GM10847 (cell line): Measurements from ENCODE around the gene EIF2S3.

Experiments used
- POLR2A ChIP-seq: IDR thresholded peaks from 2 replicates; pipeline ENCODE4 v1.6.1; 2011; ENCODE audit not compliant: insufficient read length; ENCODE audit errors: extremely low read depth

EIF2S3 gene

DNA sequence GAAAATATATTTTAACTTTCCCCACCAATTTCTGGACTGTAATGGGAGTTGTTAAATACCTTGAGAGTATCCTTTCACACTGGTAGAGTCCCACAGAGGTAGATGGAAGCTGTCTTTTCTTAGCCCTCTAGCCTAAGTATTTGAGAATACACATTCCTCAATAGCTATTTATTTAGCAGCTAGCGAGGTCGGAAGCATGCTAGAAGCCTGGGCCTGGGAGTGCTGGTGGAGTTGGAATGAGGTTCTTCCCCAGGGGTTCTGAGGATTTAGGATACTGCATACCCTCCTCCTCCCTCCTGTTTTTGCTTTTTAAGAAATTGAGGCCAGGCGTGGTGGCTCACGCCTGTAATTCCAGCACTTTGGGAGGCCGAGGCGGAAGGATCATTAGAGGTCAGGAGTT lies 26.8 kb upstream of the EIF2S3 start:
- TF ChIP-seq POLR2A, result no peak

DNA sequence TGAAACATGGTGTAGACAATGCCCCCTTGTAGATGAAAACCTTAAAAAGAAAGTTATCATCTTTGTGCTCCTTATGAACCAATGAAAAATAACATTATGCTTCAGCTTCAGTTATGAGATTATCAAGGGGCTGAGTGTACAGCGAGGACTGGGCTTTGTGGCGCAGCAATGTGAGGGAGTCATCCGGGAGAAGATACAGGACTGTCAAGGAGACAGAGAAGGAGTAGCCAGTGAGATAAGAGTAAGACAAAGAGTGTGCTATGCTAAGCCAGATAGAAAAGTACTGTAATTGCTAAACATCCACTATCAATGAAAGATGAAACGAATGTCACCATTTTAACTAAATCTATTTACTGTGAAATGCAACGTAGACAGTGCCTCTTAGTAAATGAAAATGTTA lies 24.2 kb upstream of the EIF2S3 start:
- TF ChIP-seq POLR2A, result no peak

DNA sequence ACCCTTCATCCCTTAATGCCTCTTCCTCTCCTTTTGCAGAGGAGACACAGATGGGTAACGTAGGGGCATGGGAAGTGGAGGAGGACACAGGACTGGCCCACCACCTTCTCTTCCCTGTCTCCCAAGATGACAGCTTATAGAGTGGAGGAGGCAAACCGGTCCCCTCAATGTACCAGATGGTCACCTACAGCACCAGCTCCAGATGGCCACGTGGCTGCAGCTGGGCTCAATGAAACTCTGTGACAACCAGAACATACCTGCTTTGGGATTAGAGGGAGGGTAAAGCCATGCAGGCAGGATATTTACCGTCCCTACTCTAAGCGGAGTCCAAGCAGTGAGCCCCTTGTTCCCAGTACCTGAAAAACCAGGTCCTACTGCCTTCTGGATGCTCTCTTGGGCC lies 20.3 kb upstream of the EIF2S3 start:
- no peak for TF ChIP-seq POLR2A

DNA sequence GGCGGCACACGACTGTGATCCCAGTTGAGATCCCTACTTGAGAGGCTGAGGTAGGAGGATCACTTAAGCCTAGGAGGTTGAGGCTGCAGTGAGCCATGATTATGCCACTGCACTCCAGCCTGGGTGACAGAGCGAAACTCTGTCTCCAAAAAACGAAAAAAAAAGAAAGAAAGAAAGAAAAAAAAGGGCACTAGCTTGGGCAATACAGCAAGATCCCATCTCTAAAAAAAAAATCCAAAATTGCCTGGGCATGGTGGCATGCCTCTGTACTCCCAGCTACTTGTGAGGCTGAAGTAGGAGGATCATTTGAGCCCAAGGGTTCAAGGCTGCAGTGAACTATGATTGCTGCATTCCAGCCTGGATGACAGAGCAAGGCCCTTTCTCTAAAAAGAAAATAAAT lies 17.0 kb upstream of the EIF2S3 start:
- TF ChIP-seq POLR2A, result no peak

DNA sequence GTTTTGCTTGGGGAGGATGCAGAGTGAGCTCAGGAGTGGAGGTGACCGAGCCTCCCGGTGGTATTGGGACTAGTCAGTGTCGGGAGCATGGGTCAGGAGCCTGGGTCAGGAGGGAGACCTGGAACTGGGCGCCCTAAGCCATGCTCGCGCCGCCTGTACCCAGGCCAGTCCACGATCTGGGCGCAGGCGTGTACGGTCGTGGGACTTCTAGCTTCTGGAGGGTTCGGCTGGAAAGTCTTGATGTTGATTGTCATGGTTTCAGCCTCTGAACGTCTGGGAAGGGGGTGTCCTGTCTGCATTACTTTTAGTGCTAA lies 244 bp downstream of the EIF2S3 start:
- no peak for TF ChIP-seq POLR2A

DNA sequence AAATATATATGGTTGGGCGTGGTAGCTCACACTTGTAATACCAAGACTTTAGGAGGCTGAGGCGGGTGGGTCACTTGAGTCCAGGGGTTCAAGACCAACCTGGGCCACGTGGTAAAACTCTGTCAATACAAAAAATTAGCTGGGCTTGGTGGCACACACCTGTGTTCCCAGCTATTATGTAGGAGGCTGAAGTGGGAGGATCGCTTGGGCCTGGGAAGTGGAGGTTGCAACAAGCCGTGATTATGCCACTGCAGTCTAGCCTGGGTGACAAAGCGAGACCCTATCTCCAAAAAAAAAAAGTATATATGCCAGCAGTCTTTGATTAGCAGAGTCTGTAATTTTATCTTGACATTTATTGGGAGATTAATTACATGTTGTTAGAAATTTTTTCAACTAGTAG lies 8.7 kb downstream of the EIF2S3 start:
- TF ChIP-seq POLR2A, result no peak

DNA sequence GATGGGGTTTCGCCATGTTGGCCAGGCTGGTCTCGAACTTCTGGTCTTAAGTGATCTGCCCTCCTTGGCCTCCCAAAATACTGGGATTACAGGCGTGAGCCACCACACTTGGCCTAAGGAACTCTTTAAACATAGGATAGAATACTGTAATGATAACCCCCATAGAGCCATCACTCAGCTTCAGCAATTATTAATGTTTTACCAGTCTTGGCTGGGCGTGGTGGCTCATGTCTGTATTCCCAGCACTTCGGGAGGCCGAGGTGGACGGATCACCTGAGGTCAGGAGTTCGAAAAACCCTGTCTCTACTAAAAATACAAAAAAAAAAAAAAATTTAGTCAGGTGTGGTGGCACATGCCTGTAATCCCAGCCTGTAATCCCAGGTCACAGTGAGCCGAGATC lies 15.1 kb downstream of the EIF2S3 start:
- no peak for TF ChIP-seq POLR2A

DNA sequence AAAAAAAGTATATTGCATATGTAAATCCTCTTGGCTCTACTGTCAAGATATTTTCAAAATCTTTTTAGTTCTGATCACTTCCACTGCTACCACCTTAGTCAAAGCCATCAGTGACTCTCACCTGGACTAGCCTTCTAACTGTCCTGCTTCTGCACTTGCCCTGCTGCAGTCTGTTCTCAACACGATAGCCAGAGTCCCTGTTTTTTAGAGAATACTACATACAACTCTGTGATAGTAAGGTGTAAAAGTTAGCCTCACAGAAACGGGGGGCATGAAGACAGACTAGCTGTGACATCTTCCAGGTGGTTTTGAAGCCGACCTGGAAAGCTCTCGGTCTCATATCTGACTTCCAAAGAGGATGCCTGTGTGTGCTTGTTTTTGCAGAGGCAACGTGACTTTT lies 24.7 kb downstream of the EIF2S3 start:
- TF ChIP-seq POLR2A, result no peak

DNA sequence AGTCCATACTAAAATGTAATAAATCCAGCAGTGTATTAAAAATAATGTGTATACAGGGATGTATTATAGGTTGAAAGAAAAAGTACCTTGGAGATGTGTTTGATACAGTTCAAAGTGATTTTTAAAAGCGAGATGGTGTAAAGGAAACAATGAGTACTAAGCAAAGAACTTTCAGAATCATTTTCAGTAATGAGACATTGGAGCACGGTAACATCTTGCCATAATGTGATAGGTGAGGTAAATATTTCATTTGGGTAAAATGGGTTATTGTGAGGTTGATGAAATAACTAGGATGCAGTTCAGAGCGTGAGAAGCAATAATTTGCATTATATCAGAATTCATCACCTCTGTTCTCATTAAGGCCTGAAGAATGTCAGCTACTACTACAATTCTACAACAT lies 25.9 kb downstream of the EIF2S3 start:
- TF ChIP-seq POLR2A, result no peak

DNA sequence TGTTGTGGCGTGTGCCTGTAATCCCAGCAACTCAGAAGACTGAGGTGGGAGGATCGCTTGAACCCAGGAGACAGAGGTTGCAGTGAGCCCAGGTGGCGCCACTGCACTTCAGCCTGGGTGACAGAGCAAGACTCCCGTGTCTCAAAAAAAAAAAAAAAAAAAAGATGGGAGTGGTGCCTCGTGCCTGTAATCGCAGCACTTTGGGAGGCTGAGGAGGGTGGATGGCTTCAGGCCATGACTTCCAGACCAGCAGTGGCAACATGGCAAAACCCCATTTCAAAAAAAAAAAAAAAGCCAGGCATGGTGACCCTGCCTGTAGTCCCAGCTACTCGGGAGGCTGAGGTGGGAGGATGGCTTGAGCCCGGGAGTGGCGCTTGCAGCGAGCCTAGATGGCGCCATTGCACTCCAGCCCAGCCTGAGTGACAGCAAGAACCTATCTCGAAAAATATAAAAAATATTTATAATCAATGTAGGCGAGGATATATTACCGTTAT lies 27.0 kb downstream of the EIF2S3 start:
- TF ChIP-seq POLR2A, result no peak

DNA sequence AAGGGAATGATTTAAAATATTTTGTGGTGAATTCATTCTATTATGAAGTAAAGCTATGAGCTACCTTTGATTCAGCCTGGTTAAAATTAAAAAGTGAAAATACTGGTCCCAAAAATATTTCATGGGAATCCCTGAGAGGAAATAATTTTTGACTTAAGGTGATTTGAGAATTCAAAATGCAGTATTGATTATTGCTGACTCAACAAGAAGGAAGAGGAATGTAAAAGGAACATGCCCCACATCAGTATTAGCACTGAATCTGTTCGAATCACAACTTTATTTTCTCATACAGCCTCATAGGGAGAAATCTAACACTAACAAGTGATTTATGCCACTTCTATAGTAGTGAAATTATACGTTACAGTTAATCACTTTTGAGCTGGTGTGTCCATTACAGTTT lies 27.7 kb downstream of the EIF2S3 start:
- no peak for TF ChIP-seq POLR2A

DNA sequence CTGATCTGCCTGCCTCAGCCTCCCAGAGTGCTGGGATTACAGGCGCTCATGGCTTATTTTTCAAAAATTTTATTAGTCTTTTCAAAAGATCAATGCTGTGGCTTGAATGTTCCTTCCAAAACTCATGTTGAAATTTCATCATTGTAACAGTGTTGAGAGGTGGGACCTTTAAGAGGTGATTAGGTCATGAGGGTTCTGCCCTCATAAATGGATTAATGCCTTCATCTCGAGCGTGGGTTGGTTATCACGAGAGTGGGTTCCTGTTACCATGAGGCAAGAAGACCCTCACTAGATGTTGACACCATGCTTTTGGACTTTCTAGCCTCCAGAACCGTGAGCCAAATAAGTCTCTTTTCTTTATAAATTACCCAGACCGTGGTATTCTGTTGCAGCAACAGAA lies 30.3 kb downstream of the EIF2S3 start:
- TF ChIP-seq POLR2A, result no peak

DNA sequence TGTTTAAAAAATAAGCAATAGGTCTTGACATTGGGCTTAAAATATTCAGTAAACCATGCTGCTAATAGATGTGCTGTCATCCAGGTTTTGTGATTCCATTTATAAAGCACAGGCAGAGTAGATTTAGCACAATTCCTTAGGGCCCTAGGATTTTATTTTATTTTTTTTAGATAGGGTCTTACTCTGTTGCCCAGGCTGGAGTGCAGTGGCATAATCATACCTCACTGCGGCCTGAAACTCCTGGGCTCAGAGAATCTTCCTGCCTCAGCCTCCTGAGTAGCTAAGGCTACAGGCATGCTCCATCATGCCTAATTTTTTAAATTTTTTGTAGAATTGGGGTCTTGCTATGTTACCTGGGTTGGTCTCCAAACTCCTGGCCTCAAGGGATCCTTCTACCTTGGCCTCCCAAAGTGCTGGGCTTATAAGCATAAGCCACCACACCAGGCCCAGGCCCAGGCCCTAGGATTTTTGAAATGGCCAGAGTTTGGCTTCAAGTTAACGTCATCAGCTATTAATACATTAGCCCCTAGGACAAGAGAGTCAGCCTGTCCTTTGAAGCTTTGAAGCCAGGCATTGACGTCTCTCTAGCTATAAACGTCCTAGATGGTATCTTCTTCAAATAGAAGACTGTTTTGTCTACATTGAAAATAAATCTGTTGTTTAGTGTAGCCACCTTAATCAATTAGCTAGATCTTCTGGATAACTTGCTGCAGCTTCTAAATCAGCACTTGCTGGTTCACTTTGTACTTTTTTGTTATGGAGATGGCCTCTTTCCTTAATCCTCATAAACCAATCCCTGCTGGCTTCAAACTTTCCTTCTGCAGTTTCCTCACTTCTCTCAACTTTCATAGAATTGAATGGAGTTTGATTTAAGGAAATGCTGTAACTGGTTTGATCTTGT lies 35.8 kb downstream of the EIF2S3 start:
- no peak for TF ChIP-seq POLR2A

DNA sequence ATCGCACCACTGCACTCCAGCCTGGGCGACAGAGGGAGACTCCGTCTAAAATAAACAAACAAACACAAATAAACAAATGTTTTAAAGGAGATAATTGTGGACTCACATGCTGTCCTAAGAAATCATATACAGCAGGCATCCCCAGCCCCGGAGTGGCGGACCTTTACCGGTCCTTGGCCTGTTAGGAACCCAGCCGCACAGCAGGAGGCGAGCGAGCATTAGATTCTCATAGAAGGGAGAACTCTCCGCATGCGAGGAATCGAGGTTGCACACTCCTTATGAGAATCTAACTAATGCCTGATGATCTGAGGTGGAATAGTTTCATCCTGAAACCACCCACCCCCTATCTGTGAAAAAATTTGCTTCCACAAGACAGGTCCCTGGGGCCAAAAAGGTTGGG lies 39.0 kb downstream of the EIF2S3 start:
- no peak for TF ChIP-seq POLR2A

DNA sequence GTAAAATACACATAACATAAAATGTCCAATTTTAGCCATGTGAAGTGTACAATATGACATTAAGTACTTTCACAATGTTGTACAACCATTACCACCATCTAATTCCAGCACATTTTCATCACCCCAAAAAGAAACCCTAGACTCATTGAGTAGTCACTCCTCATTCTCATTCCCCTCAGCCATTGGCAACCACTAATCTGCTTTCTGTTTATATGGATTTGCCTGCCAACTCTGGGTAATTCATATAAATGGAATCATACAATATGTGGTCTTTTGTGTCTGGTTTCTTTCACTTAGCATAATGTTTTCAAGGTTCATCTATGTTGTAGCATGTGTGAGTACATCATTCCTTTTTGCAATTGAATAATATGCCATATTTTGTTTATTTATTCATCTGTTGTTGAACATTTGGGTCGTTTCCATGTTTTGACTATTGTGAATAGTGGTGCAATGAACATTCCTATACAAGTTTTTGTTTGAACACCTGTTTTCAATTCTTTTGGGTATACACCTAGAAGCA lies 43.0 kb downstream of the EIF2S3 start:
- TF ChIP-seq POLR2A, result no peak

DNA sequence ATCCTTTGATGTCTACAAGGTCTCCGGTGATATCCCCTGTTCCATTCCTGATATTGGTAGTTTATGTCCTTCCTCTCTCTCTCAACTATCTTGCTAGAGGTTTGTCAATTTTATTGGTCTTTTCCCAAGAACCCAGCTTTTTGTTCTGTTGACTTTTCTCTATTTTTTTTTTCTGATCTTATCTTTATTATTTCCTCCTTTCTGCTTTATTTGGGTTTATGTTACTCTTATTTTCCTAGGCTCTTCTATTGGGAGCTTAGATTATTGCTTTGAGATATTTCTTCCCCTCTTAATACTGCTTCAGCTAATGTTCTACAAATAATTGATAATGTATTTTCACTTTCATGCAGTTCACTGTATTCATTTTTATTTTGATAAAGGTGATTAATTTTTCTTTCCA lies 44.2 kb downstream of the EIF2S3 start:
- no peak for TF ChIP-seq POLR2A

DNA sequence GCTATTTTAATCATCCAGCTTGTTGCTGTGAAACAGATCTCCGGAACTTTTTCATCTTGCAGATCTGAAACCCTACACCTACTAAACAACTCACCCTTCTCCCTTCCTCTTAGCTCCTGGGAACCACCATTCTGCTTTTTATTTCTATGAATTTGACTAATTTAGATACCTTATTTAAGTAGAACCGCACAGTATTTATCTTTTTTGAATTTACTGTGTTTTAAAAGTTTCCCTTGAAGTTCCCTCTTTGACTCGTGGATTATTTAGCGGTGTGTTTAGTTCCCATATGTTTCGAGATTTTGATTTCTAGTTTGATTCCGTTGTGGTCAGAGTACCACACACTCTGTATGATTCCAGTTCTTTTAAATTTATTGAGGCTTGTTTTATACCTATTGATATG lies 44.6 kb downstream of the EIF2S3 start:
- TF ChIP-seq POLR2A, result no peak
